ENCODE measurements around the gene ZNF224.

The ZNF224 gene

GRCh38 chr19:44093931-44094765 is at the start of gene ZNF224:
ZNF224 (plus strand) TSS chr19:44094361; CDS start chr19:44097874, 3,513 bp downstream.
- TF ChIP-seq CTCF (conservative IDR thresholded peaks at IDR 0.05; ENCODE audit: low read length) = no peak
- H3K4me3 ChIP-seq (ENCODE audit: low read length) = peak within 1 kb of the TSS; percentile 89
- peak; percentile 87 for DNase-seq (ENCODE audit: low read depth)

GRCh38 chr19:44050740-44051649 is 43.2 kb upstream of the ZNF224 start:
- DNase-seq (ENCODE audit: low read depth) = peak; percentile 0
- H3K4me3 ChIP-seq (ENCODE audit: low read length) = peak overlapping the region; percentile 78
- no peak for TF ChIP-seq CTCF (conservative IDR thresholded peaks at IDR 0.05; ENCODE audit: low read length)

- no peak for TF ChIP-seq CTCF (conservative IDR thresholded peaks at IDR 0.05; ENCODE audit: low read length)
- peak within 1 kb of the TSS; percentile 78 for H3K4me3 ChIP-seq (ENCODE audit: low read length)
- peak; percentile 91 for DNase-seq (ENCODE audit: low read depth)
These were observed 42.3 kb upstream of the ZNF224 start, which contains the start of gene ZNF223 for GRCh38 chr19:44051650-44052402. ZNF223 (plus strand) TSS chr19:44052036; CDS start chr19:44055177, 3,141 bp downstream.

GRCh38 chr19:44055870-44056269 is 38.3 kb upstream of the ZNF224 start:
- H3K4me3 ChIP-seq (ENCODE audit: low read length) = no peak overlapping the region
- no peak for TF ChIP-seq CTCF (conservative IDR thresholded peaks at IDR 0.05; ENCODE audit: low read length)
- DNase-seq (ENCODE audit: low read depth) = no peak

GRCh38 chr19:44059229-44059628 is 34.9 kb upstream of the ZNF224 start:
- H3K4me3 ChIP-seq (ENCODE audit: low read length) = no peak overlapping the region
- DNase-seq (ENCODE audit: low read depth) = no peak

More at GRCh38 chr19:44059229-44059628, 34.9 kb upstream of the ZNF224 start:
- TF ChIP-seq CTCF (conservative IDR thresholded peaks at IDR 0.05; ENCODE audit: low read length) = no peak
